Natural killer cell (primary cell): ENCODE data around the gene GNAZ. TPM values are rescaled to one million over a fixed set of nuclear protein-coding genes. Genes with fewer than 3 reads are reported as not detected.

Experiments
- ATAC-seq, 3 donors: fragments of 150-1000 bp in 2 of 3; fragments of 200-7000 bp in 1 of 3; cut with Tn5 transposase; 1 replicate in 1 of 3; 2 replicates in 2 of 3; pipeline ENCODE4 v1.10.0; 2021; ENCODE audit warnings: mild to moderate bottlenecking in 2 of 3, moderate library complexity in 2 of 3
- DNase-seq, 2 donors: peaks; one replicate each; pipeline versions ENCODE4 v3.0.0 to v3.0.0-alpha.2; 2013 to 2021; ENCODE audit warnings: mixed read lengths in 1 of 2
- H3K27ac ChIP-seq: one replicate; pipeline ENCODE4 v1.5.1; 2013; ENCODE audit warnings: mild to moderate bottlenecking, low read length
- H3K27me3 ChIP-seq: one replicate; pipeline ENCODE4 v1.6.1; 2013; ENCODE audit warnings: low read length; ENCODE audit not compliant: control insufficient read depth, insufficient read depth
- H3K36me3 ChIP-seq: one replicate; pipeline ENCODE4 v1.6.1; 2013; ENCODE audit warnings: low read length; ENCODE audit not compliant: control insufficient read depth, insufficient read depth
- H3K4me1 ChIP-seq: one replicate; pipeline ENCODE4 v1.6.1; 2013; ENCODE audit warnings: low read length; ENCODE audit not compliant: control insufficient read depth, insufficient read depth
- H3K4me3 ChIP-seq: one replicate; pipeline ENCODE4 v1.5.1; 2013; ENCODE audit warnings: low read length
- H3K9me3 ChIP-seq: one replicate; pipeline ENCODE4 v1.6.1; 2013; ENCODE audit warnings: low read length; ENCODE audit not compliant: control insufficient read depth, insufficient read depth
- H3K27ac Mint-ChIP-seq, 2 donors: one replicate each; pipeline ENCODE4 v1.8.0; 2022; ENCODE audit warnings: mild to moderate bottlenecking in 2 of 2, mixed read lengths in 2 of 2, moderate library complexity in 1 of 2
- H3K27me3 Mint-ChIP-seq, 2 donors: one replicate each; pipeline ENCODE4 v1.8.0; 2022; ENCODE audit warnings: low read depth in 2 of 2, mixed read lengths in 2 of 2
- H3K36me3 Mint-ChIP-seq: one replicate; pipeline ENCODE4 v1.8.0; 2022; ENCODE audit warnings: mixed read lengths
- H3K4me1 Mint-ChIP-seq, 2 donors: one replicate each; pipeline ENCODE4 v1.8.0; 2022; ENCODE audit warnings: mixed read lengths in 2 of 2
- H3K4me3 Mint-ChIP-seq: one replicate; pipeline ENCODE4 v1.8.0; 2022; ENCODE audit warnings: mild to moderate bottlenecking, moderate library complexity, mixed read lengths
- H3K9me3 Mint-ChIP-seq, 2 donors: one replicate each; pipeline ENCODE4 v1.8.0; 2022; ENCODE audit warnings: mixed read lengths in 2 of 2
- CTCF ChIP-seq: fragments of 200-600 bp; IDR thresholded peaks from one replicate; pipeline ENCODE4 v1.8.0; 2022; ENCODE audit warnings: antibody characterized with exemption
- WGBS: methylation state at CpG from one replicate; pipeline ENCODE4 v1.1.7; 2013; ENCODE audit warnings: missing lambda C conversion rate; ENCODE audit not compliant: insufficient coverage; 5-methylcytosine and 5-hydroxymethylcytosine counted together
- intact Hi-C: fragments of 100-400 bp; cut with micrococcal nuclease; formaldehyde crosslinking; loops from one replicate; pipeline ENCODE4 v1.14.2; 2022
- total RNA-seq, 4 donors: library from RNA; stranded (reverse); fragments of 120-200 nt in 1 of 4; gene quantifications; one replicate each; pipeline versions ENCODE4 v1.2.3 to v1.2.4, GENCODE V29; 2013 to 2022

The GNAZ gene
- total RNA-seq, 3 donors from 2014 or later (not counting 1 experiment from before 2014, with no cell fraction given) = 4.5 to 7.5 (median 5.6) TPM

- ATAC-seq = no peak
- H3K27ac Mint-ChIP-seq = no peak overlapping the region
Observed at GRCh38 chr22:23037429-23038333, 32.6 kb upstream of the GNAZ start.

DNA sequence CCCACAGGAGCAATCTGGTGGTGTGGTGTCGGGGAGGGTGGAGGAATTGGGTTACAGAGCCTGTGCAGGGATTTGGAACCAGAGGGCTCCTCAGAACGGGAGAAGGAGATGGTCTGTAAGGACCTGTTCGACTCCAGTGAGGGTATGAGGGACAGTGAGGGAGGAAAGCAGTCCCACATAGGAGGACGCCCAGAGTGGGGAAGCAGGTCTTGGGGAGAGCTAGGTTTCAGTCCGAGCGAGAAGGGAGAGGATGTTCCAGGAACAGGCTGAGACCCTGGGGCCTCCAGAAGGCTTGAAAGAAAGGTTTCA lies 32.0 kb upstream of the GNAZ start:
- Histone ChIP-seq H3K27ac (no peak overlapping the region), H3K4me1 (peaks cover 8% of the 10 kb centered on the region), H3K36me3 (no peaks in the 10 kb centered on the region), H3K27me3 (no peaks in the 10 kb centered on the region), H3K9me3 (no peaks in the 10 kb centered on the region), H3K4me3 (no peak overlapping the region)
- DNase-seq (no peak), ATAC-seq (no peak)
- Mint-ChIP-seq H3K27me3 (peaks cover 7 to 14% of the 10 kb centered on the region in 2 donors), H3K9me3 (no peaks in the 10 kb centered on the region), H3K4me3 (no peak overlapping the region), H3K36me3 (no peaks in the 10 kb centered on the region), H3K4me1 (no peaks in the 10 kb centered on the region), H3K27ac (no peak overlapping the region)
- intact Hi-C loops = no loop called here
- no peak for TF ChIP-seq CTCF
- WGBS = 88% methylated on average over 6 of the region's 6 CpGs

More at GRCh38 chr22:23037429-23038333, 32.6 kb upstream of the GNAZ start:
- H3K9me3 ChIP-seq = no peaks in the 10 kb centered on the region
- 78% methylated on average over 8 of the region's 8 CpGs for WGBS
- no peaks in the 10 kb centered on the region for H3K36me3 ChIP-seq
- no peak for TF ChIP-seq CTCF
- Mint-ChIP-seq H3K4me3 (no peak overlapping the region), H3K9me3 (no peaks in the 10 kb centered on the region), H3K27me3 (peaks cover 13 to 14% of the 10 kb centered on the region in 2 donors), H3K4me1 (no peaks in the 10 kb centered on the region), H3K36me3 (no peaks in the 10 kb centered on the region)
- intact Hi-C loops = no loop called here
- DNase-seq = no peak
- no peak overlapping the region for H3K4me3 ChIP-seq
- H3K27ac ChIP-seq = no peak overlapping the region
- peaks cover 8% of the 10 kb centered on the region for H3K4me1 ChIP-seq
- no peaks in the 10 kb centered on the region for H3K27me3 ChIP-seq

DNA sequence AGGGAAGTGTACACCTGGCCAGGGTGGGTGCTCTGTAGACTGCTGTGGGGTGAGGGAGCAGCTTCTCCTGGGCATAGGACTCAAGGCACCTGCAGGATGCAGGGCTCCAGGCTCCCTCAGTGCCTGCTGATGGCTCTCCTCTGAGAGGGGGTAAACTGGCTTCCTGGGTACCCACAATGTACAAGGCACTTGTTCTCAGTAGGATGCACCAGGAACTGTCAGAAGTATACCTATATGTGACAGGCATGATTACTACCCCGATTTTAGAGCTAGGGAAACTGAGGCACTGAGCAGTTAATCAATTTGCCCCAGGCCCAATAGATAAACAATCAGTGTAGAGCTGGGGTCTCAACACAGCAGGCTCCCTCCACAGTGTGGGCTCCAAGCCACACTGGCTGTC lies 31.4 kb upstream of the GNAZ start:
- DNase-seq (no peak), ATAC-seq (no peak)
- Histone ChIP-seq H3K9me3 (no peaks in the 10 kb centered on the region), H3K4me3 (no peak overlapping the region), H3K27ac (no peak overlapping the region), H3K4me1 (peaks cover 8% of the 10 kb centered on the region), H3K36me3 (no peaks in the 10 kb centered on the region), H3K27me3 (no peaks in the 10 kb centered on the region)
- Mint-ChIP-seq H3K9me3 (no peaks in the 10 kb centered on the region), H3K36me3 (no peaks in the 10 kb centered on the region), H3K27ac (no peak overlapping the region), H3K27me3 (peaks cover 7 to 14% of the 10 kb centered on the region in 2 donors), H3K4me3 (no peak overlapping the region), H3K4me1 (no peaks in the 10 kb centered on the region)
- TF ChIP-seq CTCF = no peak
- WGBS = 79% methylated on average over 1 of the region's 1 CpG
- intact Hi-C loops = no loop called here

GRCh38 chr22:23042179-23042578 lies 28.1 kb upstream of the GNAZ start:
- DNase-seq (no peak), ATAC-seq (no peak)
- Histone ChIP-seq H3K4me3 (no peak overlapping the region), H3K36me3 (no peaks in the 10 kb centered on the region), H3K27me3 (no peaks in the 10 kb centered on the region), H3K9me3 (no peaks in the 10 kb centered on the region), H3K27ac (no peak overlapping the region), H3K4me1 (no peaks in the 10 kb centered on the region)
- 93% methylated on average over 3 of the region's 3 CpGs for WGBS
- Mint-ChIP-seq H3K9me3 (no peaks in the 10 kb centered on the region), H3K36me3 (no peaks in the 10 kb centered on the region), H3K27me3 (peaks cover 18 to 23% of the 10 kb centered on the region in 2 donors), H3K27ac (no peak overlapping the region), H3K4me3 (no peak overlapping the region), H3K4me1 (no peaks in the 10 kb centered on the region)
- no peak for TF ChIP-seq CTCF
- intact Hi-C loops = no loop called here
